ENCODE results near the gene TFIP11.

DNA sequence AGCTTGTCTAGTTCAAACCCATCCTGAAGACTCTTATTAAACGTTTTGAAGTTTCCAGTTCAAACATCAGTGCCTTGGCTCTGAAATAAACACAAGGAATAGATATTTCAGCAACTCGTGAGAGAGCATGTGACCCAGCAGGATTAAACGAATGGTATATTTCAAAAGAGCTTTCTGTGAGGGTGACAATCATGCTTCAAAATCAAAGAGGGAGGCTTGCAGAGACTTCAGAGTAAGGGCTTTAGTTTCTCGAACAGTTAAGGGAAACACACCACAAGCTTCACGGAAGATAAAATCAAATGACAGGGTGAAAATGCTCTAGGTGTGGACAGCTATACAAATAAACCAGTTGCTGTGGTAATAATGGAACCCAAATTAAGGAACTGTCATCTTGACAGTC lies 30.1 kb downstream of the TFIP11 start:
- TF ChIP-seq, protein P1, sequence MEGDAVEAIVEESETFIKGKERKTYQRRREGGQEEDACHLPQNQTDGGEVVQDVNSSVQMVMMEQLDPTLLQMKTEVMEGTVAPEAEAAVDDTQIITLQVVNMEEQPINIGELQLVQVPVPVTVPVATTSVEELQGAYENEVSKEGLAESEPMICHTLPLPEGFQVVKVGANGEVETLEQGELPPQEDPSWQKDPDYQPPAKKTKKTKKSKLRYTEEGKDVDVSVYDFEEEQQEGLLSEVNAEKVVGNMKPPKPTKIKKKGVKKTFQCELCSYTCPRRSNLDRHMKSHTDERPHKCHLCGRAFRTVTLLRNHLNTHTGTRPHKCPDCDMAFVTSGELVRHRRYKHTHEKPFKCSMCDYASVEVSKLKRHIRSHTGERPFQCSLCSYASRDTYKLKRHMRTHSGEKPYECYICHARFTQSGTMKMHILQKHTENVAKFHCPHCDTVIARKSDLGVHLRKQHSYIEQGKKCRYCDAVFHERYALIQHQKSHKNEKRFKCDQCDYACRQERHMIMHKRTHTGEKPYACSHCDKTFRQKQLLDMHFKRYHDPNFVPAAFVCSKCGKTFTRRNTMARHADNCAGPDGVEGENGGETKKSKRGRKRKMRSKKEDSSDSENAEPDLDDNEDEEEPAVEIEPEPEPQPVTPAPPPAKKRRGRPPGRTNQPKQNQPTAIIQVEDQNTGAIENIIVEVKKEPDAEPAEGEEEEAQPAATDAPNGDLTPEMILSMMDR (IDR thresholded peaks at IDR 0.05), result no peak
- TF ChIP-seq HDAC2 (IDR thresholded peaks at IDR 0.05) (no peak), CBX2 (IDR thresholded peaks at IDR 0.05; ENCODE audit: borderline replicate concordance, low read depth) (no peak), HOXA7 (CRISPR knock-in tag; IDR thresholded peaks at IDR 0.05) (no peak), SMC3 (IDR thresholded peaks at IDR 0.05) (no peak), CHD2 (IDR thresholded peaks at IDR 0.05; ENCODE audit: low read length, partially characterized antibody) (no peak), RCOR1 (IDR thresholded peaks at IDR 0.05; ENCODE audit: low read depth, low read length) (no peak), POLR2A (IDR thresholded peaks at IDR 0.05; ENCODE audit: low read length) (no peak), BHLHE40 (IDR thresholded peaks at IDR 0.05; ENCODE audit: low read depth, low read length) (no peak), MAFK (IDR thresholded peaks at IDR 0.05; ENCODE audit: partially characterized antibody) (no peak), KDM1A (IDR thresholded peaks at IDR 0.05; ENCODE audit: low read depth) (no peak)
- TF ChIP-seq, protein P2, sequence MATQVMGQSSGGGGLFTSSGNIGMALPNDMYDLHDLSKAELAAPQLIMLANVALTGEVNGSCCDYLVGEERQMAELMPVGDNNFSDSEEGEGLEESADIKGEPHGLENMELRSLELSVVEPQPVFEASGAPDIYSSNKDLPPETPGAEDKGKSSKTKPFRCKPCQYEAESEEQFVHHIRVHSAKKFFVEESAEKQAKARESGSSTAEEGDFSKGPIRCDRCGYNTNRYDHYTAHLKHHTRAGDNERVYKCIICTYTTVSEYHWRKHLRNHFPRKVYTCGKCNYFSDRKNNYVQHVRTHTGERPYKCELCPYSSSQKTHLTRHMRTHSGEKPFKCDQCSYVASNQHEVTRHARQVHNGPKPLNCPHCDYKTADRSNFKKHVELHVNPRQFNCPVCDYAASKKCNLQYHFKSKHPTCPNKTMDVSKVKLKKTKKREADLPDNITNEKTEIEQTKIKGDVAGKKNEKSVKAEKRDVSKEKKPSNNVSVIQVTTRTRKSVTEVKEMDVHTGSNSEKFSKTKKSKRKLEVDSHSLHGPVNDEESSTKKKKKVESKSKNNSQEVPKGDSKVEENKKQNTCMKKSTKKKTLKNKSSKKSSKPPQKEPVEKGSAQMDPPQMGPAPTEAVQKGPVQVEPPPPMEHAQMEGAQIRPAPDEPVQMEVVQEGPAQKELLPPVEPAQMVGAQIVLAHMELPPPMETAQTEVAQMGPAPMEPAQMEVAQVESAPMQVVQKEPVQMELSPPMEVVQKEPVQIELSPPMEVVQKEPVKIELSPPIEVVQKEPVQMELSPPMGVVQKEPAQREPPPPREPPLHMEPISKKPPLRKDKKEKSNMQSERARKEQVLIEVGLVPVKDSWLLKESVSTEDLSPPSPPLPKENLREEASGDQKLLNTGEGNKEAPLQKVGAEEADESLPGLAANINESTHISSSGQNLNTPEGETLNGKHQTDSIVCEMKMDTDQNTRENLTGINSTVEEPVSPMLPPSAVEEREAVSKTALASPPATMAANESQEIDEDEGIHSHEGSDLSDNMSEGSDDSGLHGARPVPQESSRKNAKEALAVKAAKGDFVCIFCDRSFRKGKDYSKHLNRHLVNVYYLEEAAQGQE (IDR thresholded peaks at IDR 0.05), result no peak
- TF ChIP-seq, protein P3, sequence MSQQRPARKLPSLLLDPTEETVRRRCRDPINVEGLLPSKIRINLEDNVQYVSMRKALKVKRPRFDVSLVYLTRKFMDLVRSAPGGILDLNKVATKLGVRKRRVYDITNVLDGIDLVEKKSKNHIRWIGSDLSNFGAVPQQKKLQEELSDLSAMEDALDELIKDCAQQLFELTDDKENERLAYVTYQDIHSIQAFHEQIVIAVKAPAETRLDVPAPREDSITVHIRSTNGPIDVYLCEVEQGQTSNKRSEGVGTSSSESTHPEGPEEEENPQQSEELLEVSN (IDR thresholded peaks at IDR 0.05; ENCODE audit: borderline replicate concordance, low read depth), result no peak

Measured in A549 (cell line).